Mesothelial cell of epicardium (in vitro differentiated cells): ENCODE data around the gene BOK. TPM values are rescaled to one million over a fixed set of nuclear protein-coding genes. Genes with fewer than 3 reads are reported as not detected.

Experiments used
- DNase-seq, 2 experiments: peaks; one replicate each; pipeline ENCODE4 v3.0.0; 2021; ENCODE audit warnings: low spot score in 2 of 2; ENCODE audit not compliant: unreplicated experiment in 2 of 2
- H3K27ac Mint-ChIP-seq: 2 replicates; pipeline ENCODE4 v1.8.0; 2021; ENCODE audit warnings: mixed read lengths
- H3K27me3 Mint-ChIP-seq: 2 replicates; pipeline ENCODE4 v1.8.0; 2021; ENCODE audit warnings: low read depth, mixed read lengths
- H3K36me3 Mint-ChIP-seq: 2 replicates; pipeline ENCODE4 v1.8.0; 2021; ENCODE audit warnings: mixed read lengths
- H3K4me1 Mint-ChIP-seq: 2 replicates; pipeline ENCODE4 v1.8.0; 2021; ENCODE audit warnings: mixed read lengths
- H3K4me3 Mint-ChIP-seq: 2 replicates; pipeline ENCODE4 v1.8.0; 2021; ENCODE audit warnings: mild to moderate bottlenecking, moderate library complexity, mixed read lengths
- H3K9me3 Mint-ChIP-seq: 2 replicates; pipeline ENCODE4 v1.8.0; 2021; ENCODE audit warnings: mixed read lengths
- total RNA-seq: library from RNA; stranded (reverse); gene quantifications from 3 replicates; pipeline ENCODE4 v1.2.1, GENCODE V29; 2021
- TF ChIP-seq, protein P1 (sequence below): fragments of 200-600 bp; sonication (generic); IDR thresholded peaks from one replicate; pipeline ENCODE4 v1.5.0; 2021; ENCODE audit warnings: antibody characterized with exemption; ENCODE audit not compliant: unreplicated experiment

BOK gene
- total RNA-seq, 1 donor from 2014 or later, result 36.0 TPM

DNA sequence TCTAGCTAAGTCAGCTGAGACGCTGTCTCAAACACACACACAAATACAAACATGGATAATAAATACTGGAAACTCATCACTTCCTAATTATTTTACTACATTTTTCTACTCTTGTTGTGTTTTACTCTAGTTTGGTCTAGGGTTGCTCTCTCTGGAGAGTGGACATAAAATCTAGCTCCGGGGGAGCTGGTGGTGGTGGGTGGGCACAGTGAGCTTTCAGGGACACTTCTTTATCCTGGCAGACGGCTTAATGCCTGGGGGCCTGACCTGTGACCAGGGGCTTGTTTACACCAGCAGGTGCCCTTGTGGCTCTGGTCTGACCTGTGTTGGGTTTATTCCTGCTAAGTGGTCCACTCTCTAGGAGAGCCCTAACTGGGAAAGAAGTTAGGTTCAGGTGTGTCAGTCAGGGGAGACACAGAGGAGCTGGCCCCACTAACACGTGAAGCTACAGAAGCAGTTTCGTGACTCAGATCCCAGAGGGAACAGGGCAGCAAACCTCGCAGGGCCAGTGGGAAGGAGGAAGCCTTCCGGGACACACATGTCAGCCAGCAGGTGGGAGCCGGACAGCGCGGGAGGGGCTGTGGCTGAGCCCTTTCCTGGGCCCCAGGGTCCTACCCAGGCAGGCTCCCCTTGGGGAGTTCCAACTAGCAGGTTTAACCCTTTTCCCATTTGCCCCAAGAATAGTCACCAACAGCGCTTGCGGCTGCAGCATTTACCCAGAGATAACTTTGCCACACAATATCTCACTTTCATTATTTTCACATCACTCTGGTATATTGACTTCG, 22.5 kb upstream of the BOK start:
- peaks cover 6% of the 10 kb centered on the region for H3K27me3 Mint-ChIP-seq
- peaks cover 9% of the 10 kb centered on the region for H3K4me1 Mint-ChIP-seq
- H3K9me3 Mint-ChIP-seq, result no peaks in the 10 kb centered on the region
- H3K4me3 Mint-ChIP-seq, result no peak overlapping the region
- DNase-seq, result no peak
- H3K27ac Mint-ChIP-seq, result no peak overlapping the region
- TF ChIP-seq, protein P1, sequence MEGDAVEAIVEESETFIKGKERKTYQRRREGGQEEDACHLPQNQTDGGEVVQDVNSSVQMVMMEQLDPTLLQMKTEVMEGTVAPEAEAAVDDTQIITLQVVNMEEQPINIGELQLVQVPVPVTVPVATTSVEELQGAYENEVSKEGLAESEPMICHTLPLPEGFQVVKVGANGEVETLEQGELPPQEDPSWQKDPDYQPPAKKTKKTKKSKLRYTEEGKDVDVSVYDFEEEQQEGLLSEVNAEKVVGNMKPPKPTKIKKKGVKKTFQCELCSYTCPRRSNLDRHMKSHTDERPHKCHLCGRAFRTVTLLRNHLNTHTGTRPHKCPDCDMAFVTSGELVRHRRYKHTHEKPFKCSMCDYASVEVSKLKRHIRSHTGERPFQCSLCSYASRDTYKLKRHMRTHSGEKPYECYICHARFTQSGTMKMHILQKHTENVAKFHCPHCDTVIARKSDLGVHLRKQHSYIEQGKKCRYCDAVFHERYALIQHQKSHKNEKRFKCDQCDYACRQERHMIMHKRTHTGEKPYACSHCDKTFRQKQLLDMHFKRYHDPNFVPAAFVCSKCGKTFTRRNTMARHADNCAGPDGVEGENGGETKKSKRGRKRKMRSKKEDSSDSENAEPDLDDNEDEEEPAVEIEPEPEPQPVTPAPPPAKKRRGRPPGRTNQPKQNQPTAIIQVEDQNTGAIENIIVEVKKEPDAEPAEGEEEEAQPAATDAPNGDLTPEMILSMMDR, result no peak
- H3K36me3 Mint-ChIP-seq, result no peaks in the 10 kb centered on the region

DNA sequence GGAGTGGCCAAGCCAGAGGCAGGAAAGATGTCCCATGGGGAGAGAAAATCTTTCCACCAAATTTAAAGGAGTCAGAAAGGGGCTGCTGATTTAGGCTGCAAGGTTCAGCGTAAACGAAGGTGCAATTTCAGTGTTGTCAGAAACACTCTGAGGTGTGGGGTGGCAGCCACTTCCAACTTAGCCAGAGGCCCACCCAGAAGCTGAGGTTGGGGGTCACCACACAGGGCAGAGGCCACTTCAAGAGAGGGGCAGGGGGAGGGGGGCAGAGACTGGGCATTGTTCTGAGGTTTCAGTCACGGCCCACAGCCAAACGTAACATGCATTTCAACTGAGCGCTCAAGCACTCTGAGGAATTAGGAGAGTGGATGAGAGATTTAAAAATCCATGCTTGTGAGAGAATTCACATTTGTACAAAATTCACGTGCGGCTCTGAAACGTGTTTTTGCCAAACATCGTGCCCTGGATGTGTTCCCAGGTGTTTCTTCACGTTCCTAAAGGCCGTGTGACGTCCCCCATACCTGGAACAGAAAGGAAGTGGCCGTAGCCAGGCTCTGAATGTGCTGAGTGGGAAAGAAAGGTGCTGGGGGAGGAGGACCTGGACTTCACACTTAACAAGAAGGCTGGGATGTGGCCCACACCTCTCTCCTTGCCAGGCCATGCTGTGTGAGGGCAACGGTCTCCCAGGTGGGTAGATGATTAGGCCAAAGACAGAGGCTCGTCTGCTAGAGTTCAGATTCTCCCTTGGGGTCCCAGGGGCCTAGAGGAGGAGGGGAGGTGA, 19.5 kb upstream of the BOK start:
- TF ChIP-seq, protein P1, result no peak
- H3K4me1 Mint-ChIP-seq, result peaks cover 9% of the 10 kb centered on the region
- peaks cover 20% of the 10 kb centered on the region for H3K27me3 Mint-ChIP-seq
- no peak overlapping the region for H3K27ac Mint-ChIP-seq
- no peaks in the 10 kb centered on the region for H3K9me3 Mint-ChIP-seq
- no peaks in the 10 kb centered on the region for H3K36me3 Mint-ChIP-seq
- no peak overlapping the region for H3K4me3 Mint-ChIP-seq
- no peak for DNase-seq

DNA sequence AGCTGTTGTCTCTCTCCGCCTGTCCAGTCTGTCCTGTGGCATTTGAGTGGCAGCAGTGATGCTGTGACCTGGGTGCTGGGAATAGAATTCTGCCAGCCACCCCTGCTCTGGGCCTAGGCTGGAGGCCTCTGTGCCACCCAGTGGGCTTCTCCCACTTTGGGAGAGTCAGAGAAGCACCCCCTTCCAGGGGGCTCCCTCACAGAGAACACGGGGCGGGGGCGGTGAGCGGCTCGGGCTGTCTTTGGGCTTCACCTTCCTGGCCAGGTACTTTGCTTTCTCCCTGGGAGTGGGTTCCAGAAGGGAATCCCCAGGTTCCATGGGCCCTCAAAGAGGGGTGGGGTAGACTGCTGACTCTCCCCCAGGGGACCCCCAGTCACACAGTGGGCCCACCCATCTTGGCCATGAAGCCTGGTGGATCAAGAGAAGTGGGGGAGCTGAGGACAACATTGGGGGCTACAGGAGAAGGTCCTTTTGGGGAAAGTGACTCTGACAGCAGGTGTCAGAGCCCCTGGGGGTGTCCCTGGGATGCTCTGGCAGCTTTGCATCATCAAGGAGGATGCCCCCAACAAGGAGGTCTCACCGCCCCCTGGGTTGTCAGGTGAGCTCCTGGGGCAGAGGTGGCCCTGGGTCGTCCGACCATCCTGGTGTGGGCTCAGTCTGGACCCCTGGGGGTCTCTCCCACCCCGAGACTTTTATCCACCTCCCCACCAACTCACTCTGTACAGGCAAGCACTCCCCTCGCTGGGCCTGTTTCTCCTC, 18.8 kb upstream of the BOK start:
- Mint-ChIP-seq H3K9me3 (no peaks in the 10 kb centered on the region), H3K4me3 (no peak overlapping the region), H3K36me3 (no peaks in the 10 kb centered on the region), H3K4me1 (peaks cover 9% of the 10 kb centered on the region), H3K27me3 (peaks cover 20% of the 10 kb centered on the region), H3K27ac (no peak overlapping the region)
- TF ChIP-seq, protein P1, result no peak
- no peak for DNase-seq

DNA sequence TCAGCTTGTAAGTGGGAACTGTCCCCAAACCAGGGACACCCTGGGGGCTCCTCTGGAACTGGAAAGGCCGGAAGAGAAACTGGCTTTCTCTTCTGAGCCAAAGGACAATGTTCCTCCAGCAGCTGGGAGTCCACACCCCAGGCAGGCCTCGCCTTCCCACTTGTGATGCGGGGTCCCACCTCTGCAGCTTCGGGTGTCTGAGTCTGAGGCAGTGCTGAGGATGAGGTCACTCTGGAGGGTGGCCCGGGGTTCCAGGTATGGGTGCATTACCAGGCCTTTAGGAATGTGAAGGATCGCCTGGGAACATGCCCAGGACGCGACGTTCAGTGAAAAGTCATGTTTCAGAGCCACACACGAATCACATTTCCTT, 18.2 kb upstream of the BOK start:
- TF ChIP-seq, protein P1, result no peak
- Mint-ChIP-seq H3K27ac (peak overlapping the region; percentile 57), H3K9me3 (no peaks in the 10 kb centered on the region), H3K27me3 (peaks cover 20% of the 10 kb centered on the region), H3K4me1 (peaks cover 9% of the 10 kb centered on the region), H3K4me3 (peak overlapping the region; percentile 62), H3K36me3 (no peaks in the 10 kb centered on the region)
- no peak for DNase-seq

DNA sequence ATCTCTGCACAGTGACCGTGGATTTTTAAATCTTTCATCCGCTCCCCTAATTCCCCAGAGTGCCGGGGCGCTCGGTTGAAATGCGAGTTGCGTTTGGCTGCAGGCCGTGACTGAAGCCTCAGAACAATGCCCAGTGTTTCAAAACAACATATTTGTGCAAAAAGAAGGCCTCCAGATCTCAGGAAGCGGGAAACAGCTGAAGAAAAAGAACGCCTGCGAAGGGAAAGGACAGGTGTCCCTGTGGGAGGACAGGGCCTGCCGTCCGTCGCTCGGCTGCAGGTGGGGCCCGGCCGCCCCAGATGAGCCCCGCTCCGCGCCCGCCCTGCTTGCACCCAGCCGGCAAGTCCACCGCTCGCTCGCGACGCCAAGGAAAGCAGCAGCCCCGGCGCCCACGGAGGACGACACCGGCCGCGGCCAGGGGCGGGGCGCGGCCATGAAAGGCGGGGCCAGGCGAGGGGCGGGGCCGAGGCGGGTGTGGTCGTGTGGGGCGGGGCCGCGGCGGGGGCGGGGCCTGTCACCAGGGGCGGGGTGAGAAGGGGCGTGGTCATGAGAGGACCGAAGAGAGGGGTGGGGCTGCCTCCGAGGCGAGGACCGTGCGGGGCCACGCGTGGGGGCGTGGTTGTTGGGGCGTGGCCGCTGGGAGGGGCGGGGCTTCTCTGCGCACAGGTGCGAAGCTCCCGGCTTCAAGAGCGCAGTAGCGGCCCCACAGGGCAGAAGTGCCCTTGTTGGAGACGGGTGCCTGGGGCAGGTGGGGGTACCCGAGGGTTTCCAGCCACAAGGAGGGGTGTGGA, 17.6 kb upstream of the BOK start:
- peak in 1 of 2 experiments; percentile 71 for DNase-seq
- H3K27ac Mint-ChIP-seq, result peak overlapping the region; percentile 57
- no peaks in the 10 kb centered on the region for H3K9me3 Mint-ChIP-seq
- peak overlapping the region; percentile 62 for H3K4me3 Mint-ChIP-seq
- TF ChIP-seq, protein P1, result no peak
- peaks cover 7% of the 10 kb centered on the region for H3K4me1 Mint-ChIP-seq
- no peaks in the 10 kb centered on the region for H3K36me3 Mint-ChIP-seq
- H3K27me3 Mint-ChIP-seq, result peaks cover 20% of the 10 kb centered on the region
